IPS DF 6.9 (cell line): Measurements from ENCODE around the gene IFNLR1.
"Not testable (repeated sequence)": the region's sequence is repeated elsewhere in the genome, so short reads cannot be mapped to it uniquely, and the experiment has no call there.

Source experiments
- DNase-seq: peaks from one replicate; pipeline ENCODE4 v3.0.0-alpha.2; 2013; ENCODE audit warnings: low read depth, low spot score
- H3K27ac ChIP-seq: one replicate; pipeline ENCODE4 v1.5.1; 2013; ENCODE audit warnings: low read length, control low read depth
- H3K27me3 ChIP-seq: 2 replicates; pipeline ENCODE4 v1.6.1; 2013; ENCODE audit warnings: mild to moderate bottlenecking, low read length; ENCODE audit not compliant: control insufficient read depth, insufficient read depth
- H3K36me3 ChIP-seq: 2 replicates; pipeline ENCODE4 v1.6.1; 2013; ENCODE audit warnings: low read length; ENCODE audit not compliant: control insufficient read depth, insufficient read depth
- H3K4me1 ChIP-seq: 2 replicates; pipeline ENCODE4 v1.6.1; 2013; ENCODE audit warnings: low read length; ENCODE audit not compliant: control insufficient read depth, insufficient read depth
- H3K4me3 ChIP-seq: 2 replicates; pipeline ENCODE4 v1.5.1; 2013; ENCODE audit warnings: mild to moderate bottlenecking, low read length
- H3K9me3 ChIP-seq: 2 replicates; pipeline ENCODE4 v1.6.1; 2013; ENCODE audit warnings: low read length, inconsistent platforms; ENCODE audit not compliant: control insufficient read depth, insufficient read depth
- WGBS: extraction: QIAGEN DNeasy Blood & Tissue Kit; methylation state at CpG from one replicate; pipeline ENCODE4 v1.1.7; 2013; ENCODE audit warnings: mixed read lengths, missing lambda C conversion rate; ENCODE audit not compliant: insufficient read length, insufficient coverage; 5-methylcytosine and 5-hydroxymethylcytosine counted together

The IFNLR1 gene

GRCh38 chr1:24222008-24222605, 35.0 kb upstream of the IFNLR1 start:
- WGBS = no CpG with 5 or more reads among the region's 9 CpGs
- no peaks in the 10 kb centered on the region for H3K27me3 ChIP-seq

GRCh38 chr1:24221246-24221645, 34.2 kb upstream of the IFNLR1 start:
- WGBS = no CpG with 5 or more reads among the region's 2 CpGs

More at GRCh38 chr1:24222008-24222605, 35.0 kb upstream of the IFNLR1 start:
- H3K4me1 ChIP-seq = no peaks in the 10 kb centered on the region
- H3K27ac ChIP-seq = no peak overlapping the region
- H3K4me3 ChIP-seq = no peak overlapping the region
- no peaks in the 10 kb centered on the region for H3K9me3 ChIP-seq
- no peak for DNase-seq
- no peaks in the 10 kb centered on the region for H3K36me3 ChIP-seq

GRCh38 chr1:24216276-24217074, 29.4 kb upstream of the IFNLR1 start:
- Histone ChIP-seq H3K27ac (no peak overlapping the region), H3K4me1 (0 out of 2 replicates have a peak, but pooled peaks cover 2% of the 10 kb centered on the region), H3K9me3 (no peaks in the 10 kb centered on the region), H3K27me3 (no peaks in the 10 kb centered on the region), H3K36me3 (no peaks in the 10 kb centered on the region), H3K4me3 (no peak overlapping the region)
- no CpG with 5 or more reads among the region's 14 CpGs for WGBS
- no peak for DNase-seq

More at GRCh38 chr1:24221246-24221645, 34.2 kb upstream of the IFNLR1 start:
- DNase-seq = no peak
- Histone ChIP-seq H3K4me3 (no peak overlapping the region), H3K27ac (no peak overlapping the region), H3K36me3 (no peaks in the 10 kb centered on the region), H3K9me3 (no peaks in the 10 kb centered on the region), H3K27me3 (no peaks in the 10 kb centered on the region), H3K4me1 (0 out of 2 replicates have a peak, but pooled peaks cover 2% of the 10 kb centered on the region)

GRCh38 chr1:24215226-24215814, 28.2 kb upstream of the IFNLR1 start:
- Histone ChIP-seq H3K27me3 (no peaks in the 10 kb centered on the region), H3K4me3 (no peak overlapping the region), H3K27ac (no peak overlapping the region), H3K4me1 (0 out of 2 replicates have a peak, but pooled peaks cover 2% of the 10 kb centered on the region), H3K9me3 (no peaks in the 10 kb centered on the region), H3K36me3 (no peaks in the 10 kb centered on the region)
- no peak for DNase-seq
- no CpG with 5 or more reads among the region's 6 CpGs for WGBS

- Histone ChIP-seq H3K4me3 (no peak overlapping the region), H3K27me3 (no peaks in the 10 kb centered on the region), H3K27ac (no peak overlapping the region), H3K9me3 (no peaks in the 10 kb centered on the region), H3K36me3 (no peaks in the 10 kb centered on the region), H3K4me1 (0 out of 2 replicates have a peak, but pooled peaks cover 2% of the 10 kb centered on the region)
- WGBS = 100% methylated on average over 1 of the region's 2 CpGs
- no peak for DNase-seq
Observed at GRCh38 chr1:24212376-24212775, 25.3 kb upstream of the IFNLR1 start.

GRCh38 chr1:24210195-24210627, 23.1 kb upstream of the IFNLR1 start:
- no peak for DNase-seq
- no peaks in the 10 kb centered on the region for H3K9me3 ChIP-seq
- H3K27me3 ChIP-seq = no peaks in the 10 kb centered on the region
- no peak overlapping the region for H3K4me3 ChIP-seq
- no peak overlapping the region for H3K27ac ChIP-seq
- no peaks in the 10 kb centered on the region; the same call in 1 of the 2 replicates for H3K4me1 ChIP-seq
- no peaks in the 10 kb centered on the region for H3K36me3 ChIP-seq
- WGBS = no CpG with 5 or more reads among the region's 10 CpGs

GRCh38 chr1:24209097-24209496, 22.0 kb upstream of the IFNLR1 start:
- Histone ChIP-seq H3K36me3 (no peaks in the 10 kb centered on the region), H3K4me1 (no peaks in the 10 kb centered on the region; the same call in 1 of the 2 replicates), H3K9me3 (no peaks in the 10 kb centered on the region), H3K4me3 (no peak overlapping the region), H3K27ac (no peak overlapping the region), H3K27me3 (no peaks in the 10 kb centered on the region)
- whole genome bisulfite sequencing = no CpG with 5 or more reads among the region's 5 CpGs
- no peak for DNase-seq

- H3K4me1 ChIP-seq = peaks cover 2% of the 10 kb centered on the region; the same call in 1 of the 2 replicates
- H3K36me3 ChIP-seq = no peaks in the 10 kb centered on the region
- H3K4me3 ChIP-seq = no peak overlapping the region
- H3K9me3 ChIP-seq = no peaks in the 10 kb centered on the region
- no peak for DNase-seq
- H3K27me3 ChIP-seq = no peaks in the 10 kb centered on the region
- H3K27ac ChIP-seq = no peak overlapping the region
- WGBS = no CpG with 5 or more reads among the region's 6 CpGs
Observed at GRCh38 chr1:24207709-24208108, 20.6 kb upstream of the IFNLR1 start.

GRCh38 chr1:24207395-24207687, 20.3 kb upstream of the IFNLR1 start:
- not testable (repeated sequence) for H3K9me3 ChIP-seq, H3K4me1 ChIP-seq, H3K27ac ChIP-seq, DNase-seq, H3K4me3 ChIP-seq, H3K27me3 ChIP-seq, H3K36me3 ChIP-seq
- WGBS = no CpG with 5 or more reads among the region's 9 CpGs

- H3K36me3 ChIP-seq = no peaks in the 10 kb centered on the region
- no CpG with 5 or more reads among the region's 12 CpGs for WGBS
- H3K9me3 ChIP-seq = no peaks in the 10 kb centered on the region
- H3K4me3 ChIP-seq = no peak overlapping the region
- no peak for DNase-seq
- H3K4me1 ChIP-seq = peaks cover 2% of the 10 kb centered on the region; the same call in 1 of the 2 replicates
- H3K27me3 ChIP-seq = no peaks in the 10 kb centered on the region
- no peak overlapping the region for H3K27ac ChIP-seq
Observed at GRCh38 chr1:24206516-24207394, 19.7 kb upstream of the IFNLR1 start.
